HuH-7.5 (cell line): ENCODE data around the gene CTAGE9.

Experiments
- DNase-seq: peaks from one replicate; pipeline ENCODE4 v3.0.0; 2011; ENCODE audit warnings: low spot score

CTAGE9 gene

GRCh38 chr6:131663578-131664165, 47.1 kb downstream of the CTAGE9 start:
- DNase-seq, result no peak

- DNase-seq, result no peak
Measured at GRCh38 chr6:131660195-131660594, 50.6 kb downstream of the CTAGE9 start.
